Stimulated activated memory B cell treated with anti-CD40 and anti-IgM and Interleukin-4, amounts not matched to agents 10 μg/mL and 1 μg/mL and 100 μg/mL, for 72 hours (primary cell): ENCODE results near the gene DOC2B.
"Not testable (repeated sequence)": the region's sequence is repeated elsewhere in the genome, so short reads cannot be mapped to it uniquely, and the experiment has no call there.

Experiments used
- ATAC-seq: fragments of 150-1000 bp; cut with Tn5 transposase; 2 replicates; pipeline ENCODE4 v1.10.0; 2021
- H3K27ac Mint-ChIP-seq: one replicate; pipeline ENCODE4 v1.8.0; 2022; ENCODE audit warnings: mild to moderate bottlenecking, mixed read lengths
- H3K27me3 Mint-ChIP-seq: one replicate; pipeline ENCODE4 v1.8.0; 2022; ENCODE audit warnings: mixed read lengths
- H3K36me3 Mint-ChIP-seq: one replicate; pipeline ENCODE4 v1.8.0; 2022; ENCODE audit warnings: mixed read lengths
- H3K4me1 Mint-ChIP-seq: one replicate; pipeline ENCODE4 v1.8.0; 2022; ENCODE audit warnings: mixed read lengths
- H3K4me3 Mint-ChIP-seq: one replicate; pipeline ENCODE4 v1.8.0; 2022; ENCODE audit warnings: mild to moderate bottlenecking, moderate library complexity, mixed read lengths
- H3K9me3 Mint-ChIP-seq: one replicate; pipeline ENCODE4 v1.8.0; 2022; ENCODE audit warnings: mixed read lengths

The DOC2B gene

GRCh38 chr17:181245-182049 lies at the start of gene DOC2B:
Gene DOC2B, minus strand, starts transcription at chr17:181650. Its CDS starts 171 bp downstream, at chr17:181479.
- Mint-ChIP-seq H3K36me3 (no peaks in the 10 kb centered on the region), H3K27me3 (peaks cover 62% of the 10 kb centered on the region), H3K4me1 (no peaks in the 10 kb centered on the region), H3K9me3 (no peaks in the 10 kb centered on the region), H3K4me3 (no peak within 1 kb of the TSS), H3K27ac (no peak within 1 kb of the TSS)
- ATAC-seq, result no peak

DNA sequence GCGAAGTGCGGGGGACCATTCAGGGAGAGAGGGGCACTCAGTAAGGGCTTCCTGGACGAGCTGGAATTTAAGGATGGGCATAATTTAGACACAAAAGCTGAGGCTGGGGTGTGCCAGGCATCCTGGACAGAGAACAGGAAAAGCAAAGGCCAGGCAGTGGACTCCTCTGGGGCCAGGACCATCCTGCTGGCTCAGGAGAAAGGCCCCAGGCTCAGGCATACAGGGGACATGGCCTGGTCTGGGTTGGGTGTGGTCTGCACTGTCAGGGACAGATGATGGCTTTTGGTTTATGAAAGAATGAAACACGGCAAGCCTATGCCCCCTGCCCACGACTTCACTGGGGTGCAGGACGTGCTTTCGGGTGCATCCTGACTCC lies 48.9 kb upstream of the DOC2B start:
- Mint-ChIP-seq H3K36me3 (no peaks in the 10 kb centered on the region), H3K27me3 (peaks cover 14% of the 10 kb centered on the region), H3K4me3 (no peak overlapping the region), H3K27ac (no peak overlapping the region), H3K4me1 (peaks cover 14% of the 10 kb centered on the region), H3K9me3 (no peaks in the 10 kb centered on the region)
- no peak for ATAC-seq

GRCh38 chr17:229709-230394 lies 48.4 kb upstream of the DOC2B start:
- Mint-ChIP-seq H3K9me3 (no peaks in the 10 kb centered on the region), H3K36me3 (no peaks in the 10 kb centered on the region), H3K4me3 (no peak overlapping the region), H3K27me3 (peaks cover 14% of the 10 kb centered on the region), H3K27ac (no peak overlapping the region), H3K4me1 (peaks cover 14% of the 10 kb centered on the region)
- ATAC-seq, result no peak

GRCh38 chr17:228951-229708 lies 47.7 kb upstream of the DOC2B start:
- Mint-ChIP-seq H3K27ac (no peak overlapping the region), H3K36me3 (no peaks in the 10 kb centered on the region), H3K9me3 (no peaks in the 10 kb centered on the region), H3K4me1 (peaks cover 14% of the 10 kb centered on the region), H3K27me3 (peaks cover 14% of the 10 kb centered on the region), H3K4me3 (no peak overlapping the region)
- no peak for ATAC-seq

DNA sequence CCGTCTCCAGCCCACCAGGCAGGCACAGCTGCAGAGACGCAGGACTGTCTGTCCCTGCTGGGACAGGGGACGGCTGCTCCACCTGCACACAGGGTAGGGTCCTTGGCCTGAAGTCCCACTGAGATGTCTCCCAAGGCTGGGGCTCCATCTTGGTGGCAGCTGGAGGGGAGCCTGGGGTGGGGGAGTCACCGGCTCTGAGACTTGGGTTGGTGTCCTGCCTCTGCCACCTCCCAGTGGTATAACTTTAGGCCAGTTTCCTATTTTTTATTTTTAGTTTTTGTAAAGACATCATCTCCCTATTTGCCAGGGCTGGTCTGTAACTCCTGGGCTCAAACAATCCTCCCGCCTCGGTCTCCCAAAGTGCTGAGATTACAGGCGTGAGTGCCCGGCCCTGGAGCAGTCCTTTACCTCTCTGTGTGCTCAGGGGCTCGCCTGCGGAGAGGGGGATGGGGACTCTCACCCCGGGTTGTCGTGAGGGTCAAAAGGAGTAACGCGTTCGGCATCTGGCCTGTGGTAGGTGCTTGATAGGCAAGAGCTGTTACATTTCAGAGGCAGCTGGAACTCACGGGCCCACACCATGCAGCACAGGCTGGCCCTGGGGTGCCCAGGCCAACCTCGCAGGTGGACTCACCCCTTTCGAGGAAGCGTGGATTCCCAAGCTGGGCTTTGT lies 46.6 kb upstream of the DOC2B start:
- Mint-ChIP-seq H3K27me3 (peaks cover 10% of the 10 kb centered on the region), H3K27ac (no peak overlapping the region), H3K9me3 (no peaks in the 10 kb centered on the region), H3K4me1 (peaks cover 11% of the 10 kb centered on the region), H3K36me3 (no peaks in the 10 kb centered on the region), H3K4me3 (no peak overlapping the region)
- no peak for ATAC-seq

GRCh38 chr17:227078-227945 lies 45.9 kb upstream of the DOC2B start:
- H3K4me1 Mint-ChIP-seq, result peaks cover 4% of the 10 kb centered on the region
- H3K9me3 Mint-ChIP-seq, result no peaks in the 10 kb centered on the region
- no peaks in the 10 kb centered on the region for H3K36me3 Mint-ChIP-seq
- H3K4me3 Mint-ChIP-seq, result no peak overlapping the region
- no peak overlapping the region for H3K27ac Mint-ChIP-seq
- peaks cover 3% of the 10 kb centered on the region for H3K27me3 Mint-ChIP-seq
- ATAC-seq, result no peak

DNA sequence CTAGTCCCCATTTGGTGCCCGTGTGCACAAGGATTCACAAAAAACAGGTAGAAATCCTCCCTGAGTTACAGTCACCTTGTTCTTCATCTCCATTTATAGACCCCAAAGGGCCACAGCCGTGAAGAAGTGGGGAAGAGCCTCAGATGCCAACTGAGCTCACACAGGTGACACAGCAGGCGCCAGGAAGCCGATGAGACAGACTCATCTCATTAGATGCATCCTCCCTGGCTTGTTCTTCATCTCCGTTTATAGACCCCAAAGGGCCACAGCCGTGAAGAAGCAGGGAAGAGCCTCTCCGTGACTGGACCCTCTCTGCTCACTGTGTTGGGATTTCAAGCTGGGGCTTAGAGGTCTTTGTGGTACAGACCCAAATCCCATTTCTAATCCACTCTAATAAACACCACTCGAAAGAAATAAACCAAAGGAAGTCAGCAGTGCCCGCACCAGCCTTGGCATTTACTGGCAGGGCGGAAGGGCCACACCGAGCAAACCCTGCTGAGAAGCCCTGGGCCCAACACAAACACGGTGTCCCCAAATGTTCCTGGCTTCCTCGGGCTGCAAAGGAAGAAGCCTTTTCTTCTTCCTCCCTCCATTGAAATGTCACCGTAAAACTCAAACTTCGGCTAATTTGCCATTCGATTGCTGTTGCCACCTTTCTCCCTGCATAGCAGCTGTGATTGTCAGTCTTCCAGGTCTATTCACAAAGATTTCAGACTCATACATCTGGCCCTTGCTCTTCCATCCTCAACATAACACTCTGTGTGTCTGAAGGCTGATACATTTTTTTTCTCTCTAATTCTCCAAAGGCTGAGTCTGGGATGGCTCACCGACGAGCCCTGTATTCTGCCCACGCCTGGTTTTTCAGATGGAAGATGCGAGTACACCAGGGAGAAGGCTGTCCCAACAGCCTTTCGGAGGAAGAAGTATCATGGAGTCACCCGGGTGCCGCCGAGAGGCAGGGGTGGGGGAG lies 44.9 kb upstream of the DOC2B start:
- H3K36me3 Mint-ChIP-seq, result no peaks in the 10 kb centered on the region
- no peak for ATAC-seq
- no peaks in the 10 kb centered on the region for H3K27me3 Mint-ChIP-seq
- H3K9me3 Mint-ChIP-seq, result no peaks in the 10 kb centered on the region
- H3K4me1 Mint-ChIP-seq, result no peaks in the 10 kb centered on the region
- H3K4me3 Mint-ChIP-seq, result no peak overlapping the region
- H3K27ac Mint-ChIP-seq, result no peak overlapping the region

DNA sequence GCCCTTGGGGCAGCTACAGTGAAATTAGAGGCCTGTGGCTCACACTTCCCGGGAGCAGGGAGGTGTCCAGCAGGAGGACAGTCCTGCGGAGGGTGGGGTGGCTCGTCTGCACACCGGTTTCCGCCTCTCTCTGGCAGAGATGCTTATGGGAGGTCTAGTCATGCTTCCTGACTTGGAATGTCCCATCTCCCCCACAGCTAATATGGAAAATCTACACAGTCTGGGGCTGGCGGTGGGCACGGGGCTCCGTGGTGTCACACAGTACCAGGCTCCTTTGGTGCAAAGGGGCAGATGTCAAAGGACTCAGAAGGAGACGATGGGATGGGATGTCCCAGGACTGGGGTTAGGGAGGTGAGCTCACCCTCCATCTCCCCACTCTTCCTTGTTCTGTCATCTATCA lies 44.1 kb upstream of the DOC2B start:
- Mint-ChIP-seq H3K4me3 (no peak overlapping the region), H3K27me3 (no peaks in the 10 kb centered on the region), H3K4me1 (no peaks in the 10 kb centered on the region), H3K9me3 (no peaks in the 10 kb centered on the region), H3K36me3 (no peaks in the 10 kb centered on the region), H3K27ac (no peak overlapping the region)
- ATAC-seq, result no peak

DNA sequence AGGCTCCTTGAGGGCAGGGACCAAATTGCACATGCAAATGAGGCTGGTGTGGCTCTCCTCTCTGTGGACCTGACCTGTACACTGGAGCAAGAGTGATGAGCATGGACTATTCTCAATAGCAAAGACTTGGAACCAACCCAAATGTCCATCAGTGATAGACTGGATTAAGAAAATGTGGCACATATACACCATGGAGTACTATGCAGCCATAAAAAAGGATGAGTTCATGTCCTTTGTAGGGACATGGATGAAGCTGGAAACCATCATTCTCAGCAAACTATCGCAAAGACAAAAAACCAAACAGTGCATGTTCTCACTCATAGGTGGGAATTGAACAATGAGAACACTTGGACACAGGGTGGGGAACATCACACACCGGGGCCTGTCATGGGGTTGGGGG lies 43.1 kb upstream of the DOC2B start:
- H3K36me3 Mint-ChIP-seq, H3K4me3 Mint-ChIP-seq, H3K27ac Mint-ChIP-seq, ATAC-seq, H3K4me1 Mint-ChIP-seq, H3K27me3 Mint-ChIP-seq, H3K9me3 Mint-ChIP-seq: not testable (repeated sequence)

DNA sequence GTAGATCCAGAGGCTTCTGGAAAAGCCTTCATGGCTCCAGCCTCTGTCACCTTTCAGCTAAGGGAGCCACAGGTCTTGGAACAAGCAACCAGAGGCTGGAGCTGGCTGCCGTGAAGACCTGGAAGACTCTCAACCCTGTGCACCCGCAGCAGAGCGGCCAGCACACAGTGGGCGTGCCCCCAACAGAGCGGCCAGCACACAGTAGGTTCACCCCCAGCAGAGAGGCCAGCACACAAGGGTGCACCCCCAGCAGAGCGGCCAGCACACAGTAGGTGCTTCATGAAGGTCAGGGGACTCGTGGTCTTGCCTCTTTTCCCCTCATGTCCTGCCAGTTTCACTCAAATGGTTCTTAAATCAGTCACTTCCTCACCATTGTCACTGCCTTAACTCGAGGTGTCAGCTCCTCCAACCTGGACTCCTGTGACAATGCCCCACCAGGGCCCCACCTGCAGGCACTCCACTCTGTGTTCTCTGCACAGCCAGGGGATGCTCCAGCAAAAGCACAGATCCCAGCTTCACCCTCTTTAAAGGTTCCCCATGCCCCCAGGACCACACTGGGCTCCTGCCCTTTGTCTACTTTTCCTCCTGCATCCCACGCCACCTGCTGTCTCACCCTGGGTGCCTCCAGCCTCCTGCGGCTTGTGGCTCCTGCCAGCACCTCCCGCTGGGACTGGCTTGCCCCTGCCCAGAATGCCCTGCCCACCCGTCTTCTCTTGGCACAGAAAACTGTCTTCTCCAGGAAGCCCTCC lies 42.4 kb upstream of the DOC2B start:
- H3K4me3 Mint-ChIP-seq, result no peak overlapping the region
- H3K36me3 Mint-ChIP-seq, result no peaks in the 10 kb centered on the region
- H3K4me1 Mint-ChIP-seq, result no peaks in the 10 kb centered on the region
- H3K27me3 Mint-ChIP-seq, result no peaks in the 10 kb centered on the region
- no peak overlapping the region for H3K27ac Mint-ChIP-seq
- no peaks in the 10 kb centered on the region for H3K9me3 Mint-ChIP-seq
- ATAC-seq, result no peak

DNA sequence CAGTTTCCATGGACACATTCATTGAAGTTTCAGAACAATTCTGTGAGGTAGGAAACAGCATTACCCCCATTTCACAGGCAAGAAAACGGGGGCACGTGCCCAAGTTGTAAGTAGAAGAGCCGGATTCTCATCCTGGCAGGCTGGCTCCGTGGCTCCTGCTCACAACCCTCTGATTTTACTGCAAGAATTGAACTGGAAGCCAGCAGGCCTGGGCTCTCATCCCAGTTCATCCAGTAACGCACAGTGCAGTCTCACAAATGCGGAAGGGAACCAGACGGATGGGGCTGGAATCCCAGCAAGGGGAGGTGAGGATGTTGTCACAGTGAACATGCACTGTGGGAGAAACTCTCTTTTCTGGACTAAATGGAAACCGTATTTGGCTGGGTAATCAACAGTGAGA lies 40.7 kb upstream of the DOC2B start:
- no peaks in the 10 kb centered on the region for H3K27me3 Mint-ChIP-seq
- H3K9me3 Mint-ChIP-seq, result no peaks in the 10 kb centered on the region
- no peak for ATAC-seq
- H3K27ac Mint-ChIP-seq, result no peak overlapping the region
- no peak overlapping the region for H3K4me3 Mint-ChIP-seq
- no peaks in the 10 kb centered on the region for H3K36me3 Mint-ChIP-seq
- no peaks in the 10 kb centered on the region for H3K4me1 Mint-ChIP-seq

- Mint-ChIP-seq H3K4me1 (no peaks in the 10 kb centered on the region), H3K36me3 (no peaks in the 10 kb centered on the region), H3K4me3 (no peak overlapping the region), H3K27ac (no peak overlapping the region), H3K27me3 (no peaks in the 10 kb centered on the region), H3K9me3 (no peaks in the 10 kb centered on the region)
- no peak for ATAC-seq
Measured at GRCh38 chr17:219696-220095, 38.2 kb upstream of the DOC2B start.

GRCh38 chr17:218432-219110 lies 37.1 kb upstream of the DOC2B start:
- no peak for ATAC-seq
- H3K36me3 Mint-ChIP-seq, result peaks cover 1% of the 10 kb centered on the region
- no peak overlapping the region for H3K4me3 Mint-ChIP-seq
- no peaks in the 10 kb centered on the region for H3K9me3 Mint-ChIP-seq
- H3K27ac Mint-ChIP-seq, result no peak overlapping the region
- no peaks in the 10 kb centered on the region for H3K27me3 Mint-ChIP-seq
- no peaks in the 10 kb centered on the region for H3K4me1 Mint-ChIP-seq
